Ovary (tissue), 3 donors: Measurements from ENCODE around the gene SEMA4D.
"Not testable (repeated sequence)": the region's sequence is repeated elsewhere in the genome, so short reads cannot be mapped to it uniquely, and the experiment has no call there.

Experiments used
- POLR2A ChIP-seq: fragments of 450-650 bp; IDR thresholded peaks from one replicate; pipeline ENCODE4 v1.6.1; 2017; ENCODE audit warnings: antibody characterized with exemption, mild to moderate bottlenecking, moderate library complexity
- TF ChIP-seq, protein P1 (sequence below), 3 donors: fragments of 450-650 bp in 2 of 3; fragments of 200-600 bp in 1 of 3; IDR thresholded peaks; one replicate each; pipeline versions ENCODE4 v1.5.1 to v1.8.0; 2016 to 2022; ENCODE audit warnings: antibody characterized with exemption in 3 of 3, mild to moderate bottlenecking in 1 of 3
- donor health status: DM: no; HTN: no; CAD: no.

DNA sequence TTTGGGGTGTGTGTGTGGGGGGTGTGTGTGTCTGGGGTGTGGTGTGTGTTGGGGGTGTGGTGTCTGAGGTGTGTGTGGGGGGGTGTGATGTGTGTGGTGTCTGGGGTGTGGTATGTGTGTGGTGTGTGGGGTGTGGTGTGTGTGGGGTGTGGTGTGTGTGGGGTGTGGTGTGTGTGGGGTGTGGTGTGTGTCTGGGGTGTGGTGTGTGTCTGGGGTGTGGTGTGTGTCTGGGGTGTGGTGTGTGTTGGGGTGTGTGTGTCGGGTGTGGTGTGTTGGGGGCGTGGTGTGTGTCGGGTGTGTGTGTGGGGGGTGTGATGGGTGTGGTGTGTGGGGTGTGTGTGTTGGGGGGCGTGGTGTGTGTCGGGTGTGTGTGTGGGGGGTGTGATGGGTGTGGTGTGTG lies 126.1 kb downstream of the SEMA4D start:
- TF ChIP-seq POLR2A: not testable (repeated sequence)
- TF ChIP-seq, protein P1, sequence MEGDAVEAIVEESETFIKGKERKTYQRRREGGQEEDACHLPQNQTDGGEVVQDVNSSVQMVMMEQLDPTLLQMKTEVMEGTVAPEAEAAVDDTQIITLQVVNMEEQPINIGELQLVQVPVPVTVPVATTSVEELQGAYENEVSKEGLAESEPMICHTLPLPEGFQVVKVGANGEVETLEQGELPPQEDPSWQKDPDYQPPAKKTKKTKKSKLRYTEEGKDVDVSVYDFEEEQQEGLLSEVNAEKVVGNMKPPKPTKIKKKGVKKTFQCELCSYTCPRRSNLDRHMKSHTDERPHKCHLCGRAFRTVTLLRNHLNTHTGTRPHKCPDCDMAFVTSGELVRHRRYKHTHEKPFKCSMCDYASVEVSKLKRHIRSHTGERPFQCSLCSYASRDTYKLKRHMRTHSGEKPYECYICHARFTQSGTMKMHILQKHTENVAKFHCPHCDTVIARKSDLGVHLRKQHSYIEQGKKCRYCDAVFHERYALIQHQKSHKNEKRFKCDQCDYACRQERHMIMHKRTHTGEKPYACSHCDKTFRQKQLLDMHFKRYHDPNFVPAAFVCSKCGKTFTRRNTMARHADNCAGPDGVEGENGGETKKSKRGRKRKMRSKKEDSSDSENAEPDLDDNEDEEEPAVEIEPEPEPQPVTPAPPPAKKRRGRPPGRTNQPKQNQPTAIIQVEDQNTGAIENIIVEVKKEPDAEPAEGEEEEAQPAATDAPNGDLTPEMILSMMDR (IDR thresholded peaks at IDR 0.05): not testable (repeated sequence)
